Stimulated activated CD8-positive, alpha-beta memory T cell treated with anti-CD3 and anti-CD28 coated beads, Interleukin-7, amount 100 ng/mL, for 1 hour (primary cell): ENCODE data around the gene PDGFRB.

Experiments used
- DNase-seq, 2 donors: peaks; one replicate each; pipeline ENCODE4 v3.0.0-alpha.2; 2020; ENCODE audit warnings: low read depth in 2 of 2

The PDGFRB gene

GRCh38 chr5:150129813-150130492, 25.7 kb downstream of the PDGFRB start:
- peak in 1 of 2 donors; percentile 7 for DNase-seq

- no peak for DNase-seq
These were observed 26.2 kb downstream of the PDGFRB start for GRCh38 chr5:150129454-150129812.

DNA sequence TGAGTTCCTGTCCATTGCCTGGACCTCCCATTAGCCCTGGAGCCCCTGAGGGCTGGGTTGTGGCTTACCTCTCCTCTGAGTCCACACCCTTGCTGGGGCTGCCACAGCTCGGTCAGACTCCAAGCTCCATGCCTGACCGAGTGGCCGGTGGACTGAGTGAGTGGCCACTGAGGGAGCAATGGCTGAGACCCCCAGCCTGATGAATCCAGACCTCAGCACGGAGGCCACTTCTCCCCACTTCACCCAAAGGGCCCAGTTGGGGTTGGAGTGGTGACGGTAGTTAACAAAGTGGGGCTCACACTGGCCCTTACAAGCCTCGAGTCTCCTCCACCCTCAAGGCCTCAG, 28.8 kb downstream of the PDGFRB start:
- no peak for DNase-seq

- no peak for DNase-seq
These were observed 29.3 kb downstream of the PDGFRB start for GRCh38 chr5:150126199-150126920.

DNA sequence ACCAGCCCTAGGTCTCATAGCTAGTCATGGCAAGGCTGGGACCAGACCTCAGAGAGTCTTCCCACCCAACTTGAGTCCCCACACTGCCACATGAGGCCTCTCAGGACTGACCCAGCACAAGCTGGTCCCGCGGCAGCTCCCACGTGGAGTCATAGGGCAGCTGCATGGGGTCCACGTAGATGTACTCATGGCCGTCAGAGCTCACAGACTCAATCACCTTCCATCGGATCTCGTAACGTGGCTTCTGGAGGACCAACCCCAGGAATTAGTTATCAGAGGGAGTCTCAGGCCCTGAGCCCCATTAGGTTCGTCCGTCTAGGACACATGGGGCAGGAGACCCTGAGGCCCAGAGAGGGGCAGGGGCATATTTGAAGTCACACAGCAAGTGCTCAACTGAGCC, 30.3 kb downstream of the PDGFRB start:
- no peak for DNase-seq

DNA sequence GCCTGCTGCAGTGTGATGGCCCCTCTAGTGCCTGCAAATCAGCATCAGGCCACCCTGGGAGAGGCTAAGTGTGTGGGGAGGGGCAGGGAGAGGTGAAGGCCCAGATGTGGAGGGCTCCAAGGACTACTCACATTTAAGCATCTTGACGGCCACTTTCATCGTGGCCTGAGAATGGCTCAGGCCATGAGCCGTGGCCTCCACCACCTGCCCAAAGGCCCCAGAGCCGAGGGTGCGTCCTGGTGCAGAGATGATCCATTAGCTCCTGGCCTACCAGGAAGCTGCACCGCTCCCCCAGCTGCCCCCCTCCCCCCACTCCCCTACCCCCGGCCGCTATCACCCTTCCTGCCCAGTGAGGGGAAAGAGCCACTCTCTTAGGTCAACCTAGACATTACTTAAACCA, 31.0 kb downstream of the PDGFRB start:
- no peak for DNase-seq

DNA sequence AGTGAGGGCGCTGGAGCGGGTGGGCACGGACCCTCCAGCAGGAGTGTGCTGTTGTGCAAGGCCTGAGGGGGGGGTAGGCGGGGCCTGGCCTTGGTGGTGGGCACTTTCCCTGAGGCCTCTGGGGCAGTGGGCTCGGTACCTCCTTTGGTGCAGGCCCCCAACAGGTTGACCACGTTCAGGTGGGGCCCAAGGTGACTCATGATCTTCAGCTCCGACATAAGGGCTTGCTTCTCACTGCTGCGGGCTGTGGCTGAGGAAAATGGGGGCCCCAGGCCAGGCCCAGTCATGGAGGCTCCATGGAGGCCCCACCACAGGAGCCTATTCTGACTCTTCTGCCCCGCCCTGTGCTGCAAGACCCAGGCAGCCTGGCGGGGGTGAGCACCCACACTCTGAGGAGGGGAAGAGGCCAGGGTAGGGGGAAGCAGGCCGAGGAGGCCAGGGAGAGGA, 31.5 kb downstream of the PDGFRB start:
- no peak for DNase-seq

DNA sequence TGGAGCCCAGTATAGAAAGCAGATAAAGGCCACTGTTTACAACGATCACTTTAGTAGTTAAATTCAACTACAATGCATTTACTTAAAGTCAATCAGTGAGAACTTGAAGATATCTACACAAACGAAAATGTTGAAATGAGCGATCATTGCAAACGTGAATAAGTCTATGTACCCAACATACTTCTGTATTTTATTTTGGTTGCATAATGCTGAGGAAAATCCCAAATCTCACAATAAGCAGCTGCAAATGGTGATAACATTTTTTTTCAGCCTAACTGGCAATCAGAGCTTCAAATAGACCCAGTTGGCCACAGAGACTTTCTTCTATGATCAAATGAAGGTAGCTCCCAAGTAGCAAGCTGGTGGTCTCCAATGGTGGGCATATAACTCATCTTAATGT, 32.1 kb downstream of the PDGFRB start:
- no peak for DNase-seq

GRCh38 chr5:150122536-150123481, 32.8 kb downstream of the PDGFRB start:
- DNase-seq, result no peak

DNA sequence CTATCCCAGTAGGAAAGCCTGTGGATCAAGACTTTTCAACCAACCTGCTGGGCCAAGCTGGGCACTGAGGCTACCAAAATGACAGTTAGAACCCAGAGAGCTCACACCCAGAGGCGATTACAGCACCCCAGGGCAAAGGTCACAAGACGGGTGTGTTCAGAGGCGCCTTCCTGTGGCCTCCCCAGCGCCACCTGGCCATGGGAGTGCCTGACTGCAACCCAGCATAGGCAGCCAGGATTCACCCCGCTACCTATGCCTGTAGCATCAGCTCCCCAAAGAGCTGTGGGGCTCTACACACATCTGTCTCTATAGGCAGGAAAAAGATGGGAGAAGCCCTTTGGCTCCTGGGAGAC, 33.5 kb downstream of the PDGFRB start:
- DNase-seq, result no peak

DNA sequence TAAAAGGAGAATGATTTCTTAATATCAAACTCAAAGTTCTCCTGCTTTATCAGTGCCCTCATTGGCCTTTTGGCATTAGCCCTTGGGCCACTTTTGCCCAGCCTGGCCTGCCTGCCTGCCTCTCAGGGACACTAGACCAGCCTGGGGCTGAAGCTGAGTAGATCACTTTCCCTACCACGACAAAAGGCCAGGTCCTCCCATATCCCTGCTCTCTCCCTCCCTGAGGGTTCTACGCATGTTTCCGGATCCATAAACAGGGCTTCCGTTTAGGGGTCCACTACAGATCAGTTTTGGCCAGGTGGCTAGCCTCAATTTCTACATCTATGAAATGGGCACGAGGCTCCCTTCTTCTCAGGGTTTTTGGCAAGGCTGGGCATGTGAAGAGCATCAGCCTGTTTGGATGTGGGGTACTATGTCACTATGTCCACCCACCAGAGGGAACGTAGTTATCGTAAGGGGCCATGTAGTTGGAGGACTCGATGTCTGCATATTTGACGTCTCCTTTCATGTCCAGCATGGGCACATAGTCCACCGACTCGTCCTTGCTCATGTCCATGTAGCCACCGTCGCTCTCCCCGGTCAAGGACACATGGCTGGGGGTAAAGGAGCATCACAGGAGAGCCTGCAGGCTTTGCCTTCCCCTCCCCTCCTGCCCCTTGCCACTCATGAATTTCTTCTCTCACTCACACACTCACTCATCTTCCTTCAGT, 34.0 kb downstream of the PDGFRB start:
- DNase-seq, result no peak

- no peak for DNase-seq
These were observed 34.8 kb downstream of the PDGFRB start for GRCh38 chr5:150120617-150121447.

- DNase-seq, result no peak
These were observed 35.6 kb downstream of the PDGFRB start for GRCh38 chr5:150120062-150120441.

- DNase-seq, result no peak
These were observed 36.1 kb downstream of the PDGFRB start for GRCh38 chr5:150119421-150120061.

GRCh38 chr5:150118561-150119229, 37.0 kb downstream of the PDGFRB start:
- DNase-seq, result no peak

GRCh38 chr5:150117945-150118560, 37.6 kb downstream of the PDGFRB start:
- DNase-seq, result no peak

DNA sequence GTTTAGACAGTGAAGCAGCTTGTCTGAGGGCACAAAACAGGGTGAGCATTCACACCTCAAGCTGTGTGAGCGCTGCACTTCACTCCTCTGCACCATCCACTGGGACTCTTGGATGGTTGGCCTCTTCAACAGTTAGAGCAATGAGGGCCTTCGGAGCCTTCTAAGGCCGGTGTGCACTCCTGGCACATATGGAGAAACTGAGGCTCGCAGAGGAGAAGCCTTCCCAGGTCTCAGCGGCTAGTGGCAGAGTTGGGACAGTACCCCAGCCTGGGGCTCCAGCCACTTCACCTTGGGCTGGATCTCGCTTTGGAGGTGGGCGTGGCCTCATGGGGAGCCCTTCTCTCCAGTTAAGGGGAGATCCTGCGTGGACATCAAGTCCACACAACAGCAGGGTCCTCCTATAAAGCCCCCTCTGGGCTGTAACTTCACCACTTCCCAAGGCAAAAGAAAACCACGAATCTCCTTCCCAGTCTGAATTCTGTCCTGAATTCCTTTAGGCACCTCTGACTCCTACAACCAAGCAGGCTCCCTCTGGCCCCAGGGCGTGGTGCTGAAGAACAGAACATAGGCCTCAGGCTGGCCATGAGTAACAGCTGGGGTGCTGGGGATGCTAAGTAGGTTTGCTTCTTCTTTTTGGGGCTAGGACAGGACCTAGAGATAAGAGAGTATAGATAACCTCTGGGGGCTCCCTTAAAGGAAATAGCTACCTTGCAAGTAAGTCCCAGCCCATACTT, 38.8 kb downstream of the PDGFRB start:
- no peak for DNase-seq

DNA sequence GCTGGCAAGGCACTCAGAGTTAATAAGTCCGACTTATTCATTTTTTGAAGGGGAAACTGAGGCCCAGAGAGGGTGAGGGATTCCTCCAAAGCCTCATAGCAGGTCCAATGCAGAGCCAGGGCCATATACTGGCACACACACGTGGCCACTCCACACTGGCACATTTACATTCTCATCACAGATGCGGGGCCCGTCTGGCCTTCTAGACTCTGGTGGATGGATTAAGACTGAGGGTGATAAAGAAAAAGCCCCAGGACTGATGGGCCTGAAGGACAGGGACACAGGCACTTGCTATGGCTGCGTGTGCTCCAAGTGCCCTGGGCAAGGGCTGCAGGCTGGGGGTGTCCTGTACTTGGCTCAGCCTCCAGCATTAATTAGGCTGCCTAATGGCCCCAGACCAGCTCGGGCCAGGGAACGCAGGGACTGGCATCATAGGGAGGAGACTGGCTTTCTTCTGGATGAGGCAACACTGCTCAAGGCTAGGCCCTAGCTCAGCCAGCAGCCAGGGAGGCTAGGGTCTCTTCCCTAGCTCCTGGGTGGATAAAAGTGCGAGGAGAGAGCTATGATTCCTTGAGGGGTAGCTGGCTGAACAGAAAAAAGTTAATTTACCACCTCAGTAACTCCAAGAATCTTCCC, 40.8 kb downstream of the PDGFRB start:
- DNase-seq, result no peak
